Loucy (cell line): ENCODE data around the gene SHB.

ENCODE experiments used
- H2AFZ ChIP-seq: fragments of 200-600 bp; sonication (generic); 2 replicates; pipeline ENCODE4 v1.6.0; 2016; ENCODE audit warnings: antibody characterized with exemption, mild to moderate bottlenecking, low read length, moderate library complexity
- H3F3A ChIP-seq: fragments of 200-600 bp; 2 replicates; pipeline ENCODE4 v1.6.0; 2016; ENCODE audit warnings: antibody characterized with exemption, low read depth, mild to moderate bottlenecking
- H3K27me3 ChIP-seq: fragments of 200-600 bp; sonication (generic); 2 replicates; pipeline ENCODE4 v1.6.1; 2014; ENCODE audit warnings: low read length, mild to moderate bottlenecking; ENCODE audit not compliant: insufficient read depth, poor library complexity, severe bottlenecking
- H3K36me3 ChIP-seq: fragments of 200-600 bp; sonication (generic); 2 replicates; pipeline ENCODE4 v1.6.1; 2016; ENCODE audit warnings: low read length; ENCODE audit not compliant: insufficient read depth
- H3K4me1 ChIP-seq: fragments of 200-600 bp; sonication (generic); 2 replicates; pipeline ENCODE4 v1.5.1; 2014; ENCODE audit warnings: low read length, mild to moderate bottlenecking; ENCODE audit not compliant: insufficient read depth, poor library complexity, severe bottlenecking
- H3K4me2 ChIP-seq: fragments of 200-600 bp; sonication (generic); 2 replicates; pipeline ENCODE4 v1.6.0; 2014; ENCODE audit warnings: antibody characterized with exemption, low read length, low read depth, mild to moderate bottlenecking; ENCODE audit not compliant: poor library complexity, severe bottlenecking
- H3K4me3 ChIP-seq: fragments of 200-600 bp; sonication (generic); 2 replicates; pipeline ENCODE4 v1.5.1; 2014; ENCODE audit warnings: low read length, mild to moderate bottlenecking, mixed read lengths; ENCODE audit not compliant: poor library complexity, severe bottlenecking
- H3K79me2 ChIP-seq: fragments of 200-600 bp; sonication (generic); 2 replicates; pipeline ENCODE4 v1.6.1; 2014; ENCODE audit warnings: low read length; ENCODE audit not compliant: insufficient read depth
- H3K9ac ChIP-seq: fragments of 200-600 bp; sonication (generic); 2 replicates; pipeline ENCODE4 v1.6.0; 2014; ENCODE audit warnings: mild to moderate bottlenecking, low read depth, low read length, moderate library complexity; ENCODE audit not compliant: poor library complexity, severe bottlenecking
- H3K9me2 ChIP-seq: fragments of 200-600 bp; sonication (generic); replicated peaks from 2 replicates; pipeline ENCODE4 v1.6.1; 2016; ENCODE audit warnings: low read depth, low read length, mixed read lengths
- H3K9me3 ChIP-seq: fragments of 200-600 bp; sonication (generic); 2 replicates; pipeline ENCODE4 v1.6.1; 2014; ENCODE audit warnings: mild to moderate bottlenecking, antibody characterized with exemption, low read length, low read depth; ENCODE audit not compliant: insufficient read depth
- H4K20me1 ChIP-seq: fragments of 200-600 bp; sonication (generic); 2 replicates; pipeline ENCODE4 v1.6.0; 2014; ENCODE audit warnings: antibody characterized with exemption, low read length, mild to moderate bottlenecking; ENCODE audit not compliant: insufficient read depth, poor library complexity, severe bottlenecking
- CTCF ChIP-seq: fragments of 200-600 bp; sonication (generic); conservative IDR thresholded peaks from 2 replicates; pipeline ENCODE4 v1.5.1; 2014; ENCODE audit warnings: mild to moderate bottlenecking, antibody characterized with exemption, low read length
- EZH2phosphoT487 ChIP-seq: fragments of 200-600 bp; IDR thresholded peaks from 2 replicates; pipeline ENCODE4 v1.6.1; 2018; ENCODE audit warnings: antibody characterized with exemption, mild to moderate bottlenecking, moderate library complexity, borderline replicate concordance

SHB gene

GRCh38 chr9:37984672-37985611 is 84.1 kb downstream of the SHB start:
- no peaks in the 10 kb centered on the region for H3K9me3 ChIP-seq
- H3K4me3 ChIP-seq = no peak overlapping the region
- no peaks in the 10 kb centered on the region for H3K4me1 ChIP-seq
- H3K36me3 ChIP-seq = no peaks in the 10 kb centered on the region
- H3K4me2 ChIP-seq = no peak overlapping the region
- no peaks in the 10 kb centered on the region for H3K9me2 ChIP-seq
- H4K20me1 ChIP-seq = no peaks in the 10 kb centered on the region
- H3K79me2 ChIP-seq = no peaks in the 10 kb centered on the region
- H2AFZ ChIP-seq = no peak overlapping the region
- TF ChIP-seq CTCF (no peak), EZH2phosphoT487 (no peak)
- no peaks in the 10 kb centered on the region for H3K27me3 ChIP-seq
- H3K9ac ChIP-seq = no peak overlapping the region
- no peaks in the 10 kb centered on the region for H3F3A ChIP-seq

- no peaks in the 10 kb centered on the region for H3F3A ChIP-seq
- no peaks in the 10 kb centered on the region for H3K27me3 ChIP-seq
- H3K4me1 ChIP-seq = no peaks in the 10 kb centered on the region
- H4K20me1 ChIP-seq = no peaks in the 10 kb centered on the region
- no peaks in the 10 kb centered on the region for H3K79me2 ChIP-seq
- no peak for TF ChIP-seq EZH2phosphoT487
- no peak for TF ChIP-seq CTCF
- no peaks in the 10 kb centered on the region for H3K9me2 ChIP-seq
- H2AFZ ChIP-seq = no peak overlapping the region
- no peak overlapping the region for H3K9ac ChIP-seq
- no peak overlapping the region for H3K4me3 ChIP-seq
- H3K36me3 ChIP-seq = no peaks in the 10 kb centered on the region
- H3K9me3 ChIP-seq = no peaks in the 10 kb centered on the region
- H3K4me2 ChIP-seq = no peak overlapping the region
Measured at GRCh38 chr9:37984278-37984671, 84.8 kb downstream of the SHB start.

GRCh38 chr9:37983381-37984067 is 85.5 kb downstream of the SHB start:
- Histone ChIP-seq H2AFZ (no peak overlapping the region), H3K4me2 (no peak overlapping the region), H3K9me3 (no peaks in the 10 kb centered on the region), H3K9ac (no peak overlapping the region), H3K36me3 (no peaks in the 10 kb centered on the region), H3K4me1 (no peaks in the 10 kb centered on the region), H3K4me3 (no peak overlapping the region), H3K27me3 (no peaks in the 10 kb centered on the region), H4K20me1 (no peaks in the 10 kb centered on the region), H3K79me2 (no peaks in the 10 kb centered on the region), H3K9me2 (no peaks in the 10 kb centered on the region), H3F3A (no peaks in the 10 kb centered on the region)
- TF ChIP-seq CTCF = no peak
- no peak for TF ChIP-seq EZH2phosphoT487
